Raji (cell line): Measurements from ENCODE around the gene AGBL5.

Experiments used
- POLR2A ChIP-seq: IDR thresholded peaks from 2 replicates; pipeline ENCODE4 v1.6.1; 2011; ENCODE audit warnings: low read depth, low read length, control low read depth; ENCODE audit not compliant: insufficient read depth

Gene AGBL5

GRCh38 chr2:27038631-27039339, 12.7 kb upstream of the AGBL5 start:
- TF ChIP-seq POLR2A = no peak

GRCh38 chr2:27039426-27039825, 12.0 kb upstream of the AGBL5 start:
- TF ChIP-seq POLR2A = no peak

GRCh38 chr2:27039871-27040270, 11.6 kb upstream of the AGBL5 start:
- TF ChIP-seq POLR2A = no peak

- TF ChIP-seq POLR2A = no peak
Observed at GRCh38 chr2:27040282-27040681, 11.2 kb upstream of the AGBL5 start.

- TF ChIP-seq POLR2A = no peak
Observed at GRCh38 chr2:27041752-27042151, 9.7 kb upstream of the AGBL5 start.

GRCh38 chr2:27042159-27042661, 9.3 kb upstream of the AGBL5 start:
- no peak for TF ChIP-seq POLR2A

GRCh38 chr2:27042985-27043634, 8.4 kb upstream of the AGBL5 start:
- no peak for TF ChIP-seq POLR2A

- no peak; the same call in 1 of the 2 replicates for TF ChIP-seq POLR2A
Observed at GRCh38 chr2:27049422-27050280, 1.8 kb upstream of the AGBL5 start.

GRCh38 chr2:27050281-27050995, 1.0 kb upstream of the AGBL5 start:
- peak; percentile 84 for TF ChIP-seq POLR2A

- no peak for TF ChIP-seq POLR2A
Observed at GRCh38 chr2:27051902-27052645, 606 bp downstream of the AGBL5 start.

- no peak for TF ChIP-seq POLR2A
Observed at GRCh38 chr2:27053321-27053720, 1.9 kb downstream of the AGBL5 start.

- no peak for TF ChIP-seq POLR2A
Observed at GRCh38 chr2:27053776-27054175, 2.3 kb downstream of the AGBL5 start.

- TF ChIP-seq POLR2A = no peak
Observed at GRCh38 chr2:27054721-27055120, 3.3 kb downstream of the AGBL5 start.

- TF ChIP-seq POLR2A = no peak
Observed at GRCh38 chr2:27057184-27057583, 5.7 kb downstream of the AGBL5 start.

- no peak for TF ChIP-seq POLR2A
Observed at GRCh38 chr2:27058210-27058609, 6.7 kb downstream of the AGBL5 start.
